GM21447 (cell line): ENCODE data around the gene NT5C1B.

ENCODE experiments used
- ATAC-seq: cut with Tn5 transposase; IDR thresholded peaks from one replicate; pipeline ENCODE4 v1.9.1; 2021; ENCODE audit not compliant: unreplicated experiment

NT5C1B gene

DNA sequence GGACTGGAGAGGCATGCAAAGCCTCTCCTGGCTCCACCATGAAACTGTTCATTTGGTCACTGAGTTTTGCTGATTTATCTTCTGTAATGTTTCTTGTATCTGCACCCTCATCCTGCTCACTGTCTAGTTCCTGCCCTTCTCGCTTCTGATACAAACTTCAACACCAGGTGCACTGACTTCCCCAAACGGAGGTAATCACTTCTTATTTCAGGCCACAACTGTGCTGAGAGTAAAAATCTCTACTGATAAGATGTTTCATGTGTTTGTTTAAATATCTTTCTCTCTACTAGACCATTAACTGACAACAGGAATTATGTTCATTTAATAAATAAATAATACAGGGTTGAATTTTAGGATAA lies 10.9 kb upstream of the NT5C1B start:
- ATAC-seq: no peak

DNA sequence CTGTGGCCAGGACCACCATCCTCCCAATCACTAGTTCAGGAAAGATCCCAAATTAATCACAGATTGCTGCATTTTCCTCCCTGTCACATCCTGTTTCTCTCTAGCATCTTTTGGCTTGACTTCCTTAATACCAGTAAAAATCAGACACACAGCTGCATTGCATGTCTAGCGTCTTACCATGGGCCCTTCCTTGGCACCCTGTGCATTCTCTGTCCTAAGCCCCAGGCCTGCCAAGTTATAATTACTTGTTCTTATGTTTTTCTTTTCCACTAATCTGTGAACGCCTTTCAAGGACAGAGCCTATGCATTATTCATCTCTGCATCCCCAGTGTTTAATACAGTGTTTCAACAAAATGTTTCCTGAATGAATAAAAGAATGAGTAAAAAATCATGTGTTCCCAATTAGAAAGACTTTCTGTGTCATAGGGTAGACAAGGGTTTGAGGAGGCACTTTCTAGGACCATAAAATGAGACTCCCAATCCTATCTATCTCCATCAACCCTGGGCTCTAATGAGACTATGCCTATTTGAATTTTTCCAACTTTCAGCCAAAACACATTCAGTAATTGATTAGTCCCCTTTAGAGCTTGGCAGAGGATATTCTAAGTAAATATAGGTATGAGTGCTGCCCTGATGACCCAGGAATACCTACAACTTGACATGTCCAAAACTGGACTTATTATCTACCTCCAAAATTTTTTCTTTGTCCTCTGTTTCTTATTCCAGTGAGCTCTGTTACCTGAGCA lies 10.3 kb upstream of the NT5C1B start:
- no peak for ATAC-seq

DNA sequence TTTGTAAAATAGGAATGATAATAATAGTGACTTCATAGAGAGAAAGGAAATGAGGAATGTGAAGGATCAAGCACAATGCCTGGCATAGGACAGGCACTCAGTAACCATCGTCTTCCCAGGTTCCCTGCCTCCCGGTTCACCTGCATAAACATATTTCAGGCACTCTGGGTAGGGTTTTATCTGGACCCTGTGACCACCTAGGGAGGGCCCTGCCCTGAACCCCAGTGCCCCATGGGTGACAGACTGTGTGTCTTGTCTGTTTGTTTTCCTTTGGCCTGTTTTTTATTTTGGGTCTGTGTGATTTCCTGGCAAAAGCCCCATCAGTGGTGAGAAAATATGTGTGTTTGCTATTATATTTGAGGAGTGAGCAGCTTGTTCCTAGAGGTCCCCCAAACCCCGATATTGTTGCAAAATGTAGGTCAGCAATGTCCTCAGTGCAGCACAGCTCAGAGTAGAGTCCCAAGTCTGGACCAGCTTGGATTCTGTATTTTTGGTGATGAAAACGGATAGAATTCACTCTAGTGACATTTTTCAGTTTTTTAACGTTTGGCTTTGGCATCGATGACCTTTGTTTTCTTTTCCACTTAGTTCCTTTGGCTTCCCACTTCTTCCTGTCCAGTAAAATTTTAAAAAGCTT lies 9.6 kb upstream of the NT5C1B start:
- no peak for ATAC-seq

DNA sequence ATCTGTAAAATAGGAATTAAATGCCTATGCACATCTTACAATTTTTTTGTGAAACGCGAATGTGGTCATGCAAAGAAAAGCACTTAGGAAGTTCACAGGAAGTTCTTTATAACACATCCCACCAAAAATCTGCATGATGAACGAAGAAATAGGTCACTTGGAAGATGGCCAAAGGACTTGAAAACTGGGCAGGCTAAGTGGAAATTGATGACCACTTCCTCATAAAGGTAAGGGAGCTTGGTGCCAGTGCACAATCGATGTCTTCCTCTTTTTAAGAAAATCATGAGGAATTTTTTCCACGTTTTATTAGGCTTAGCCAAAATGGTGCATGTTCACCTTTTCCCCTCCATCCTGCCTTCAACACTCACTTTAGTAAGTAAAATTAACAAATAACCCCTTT lies 8.2 kb upstream of the NT5C1B start:
- no peak for ATAC-seq

DNA sequence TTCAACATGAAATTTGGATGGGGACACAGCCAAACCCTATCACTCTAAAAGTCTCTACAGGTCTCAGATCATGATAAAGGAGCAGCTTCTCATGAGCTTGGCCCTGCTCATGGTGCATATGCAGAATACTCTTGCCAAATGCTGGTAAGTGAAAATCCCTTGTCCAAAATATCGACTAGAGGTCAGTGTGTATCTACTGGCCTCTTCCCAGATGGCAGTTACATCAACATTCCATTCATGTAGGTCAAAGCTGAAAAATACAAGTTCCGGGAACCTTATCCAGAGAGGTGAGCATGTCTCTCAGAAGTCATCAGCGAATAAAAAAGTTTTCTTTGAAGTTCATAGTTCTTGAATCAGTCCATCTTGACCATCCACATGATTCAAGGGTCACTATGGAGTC lies 7.6 kb upstream of the NT5C1B start:
- ATAC-seq: no peak

DNA sequence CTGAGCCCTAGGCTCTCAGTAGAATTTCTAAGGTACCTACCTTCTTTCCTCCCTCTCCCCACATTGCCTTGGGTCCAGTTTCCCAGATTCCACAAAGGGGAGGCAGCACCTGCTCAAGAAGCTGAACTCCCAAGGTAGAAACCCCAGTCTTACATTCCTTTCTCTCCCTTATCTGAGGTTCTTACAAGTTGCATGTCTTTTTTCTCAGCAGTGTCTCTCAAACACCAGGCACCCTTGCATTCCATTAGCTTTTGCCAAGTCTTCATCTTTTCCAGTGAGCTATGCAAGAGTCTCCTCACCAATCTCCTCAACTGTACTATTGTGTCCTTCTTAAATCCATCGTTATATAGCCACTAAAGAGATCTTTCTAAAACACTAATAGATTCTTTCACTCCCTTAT lies 4.1 kb upstream of the NT5C1B start:
- ATAC-seq: no peak

DNA sequence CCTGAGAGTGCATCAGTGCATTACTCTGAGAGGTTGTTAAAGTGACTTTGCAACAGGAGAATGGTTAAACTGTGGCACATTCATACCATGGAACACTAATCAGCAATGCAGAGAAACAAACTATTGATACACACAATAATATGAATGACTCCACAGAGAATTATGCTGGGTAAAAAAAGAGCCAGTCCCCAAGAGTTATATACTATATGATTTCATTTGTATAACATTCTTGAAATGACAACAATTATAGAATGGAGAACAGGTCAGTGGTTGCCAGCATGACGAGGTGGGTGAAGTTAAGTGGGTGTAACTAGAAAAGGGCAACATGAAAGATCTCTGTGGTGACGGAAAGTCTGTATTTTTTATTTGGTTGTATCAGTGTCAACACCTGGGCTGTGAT lies 3.0 kb upstream of the NT5C1B start:
- ATAC-seq: no peak

DNA sequence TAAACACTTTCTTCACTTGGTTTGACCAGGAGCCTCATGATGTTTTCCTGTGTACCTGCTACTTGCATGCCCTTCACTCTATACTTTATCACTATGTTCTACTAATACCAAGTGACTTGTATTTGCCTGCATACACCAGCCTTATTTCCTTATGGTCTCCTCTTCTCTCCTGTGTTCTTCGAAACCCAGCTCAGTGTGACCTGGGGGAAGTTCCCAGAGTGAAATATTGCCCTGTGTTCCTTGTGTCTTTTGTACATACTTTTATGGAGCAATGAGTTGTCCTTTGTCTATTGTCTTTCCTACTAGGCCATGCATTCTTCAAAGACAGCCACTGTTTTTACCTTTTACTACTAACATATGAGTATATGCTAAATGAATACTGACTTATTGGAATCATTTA lies 567 bp downstream of the NT5C1B start:
- ATAC-seq: no peak

DNA sequence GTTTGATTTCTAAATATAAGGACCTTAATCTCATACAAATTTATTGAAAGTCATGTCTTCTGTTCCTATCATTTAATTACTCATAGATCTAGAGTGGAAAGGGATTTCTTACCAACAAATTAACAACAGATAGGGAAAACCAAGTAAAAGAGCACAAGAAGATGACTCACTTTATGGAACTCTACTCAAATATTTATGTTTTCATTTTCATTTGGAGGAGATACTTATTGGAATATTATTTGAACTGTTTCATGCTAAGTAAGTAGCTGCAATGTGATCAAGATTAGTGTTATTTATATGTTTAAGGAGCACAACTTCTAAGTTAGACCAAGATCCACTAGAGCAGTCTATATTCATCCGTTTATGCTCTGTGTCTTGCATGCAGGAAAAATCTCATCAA lies 1.3 kb downstream of the NT5C1B start:
- no peak for ATAC-seq

DNA sequence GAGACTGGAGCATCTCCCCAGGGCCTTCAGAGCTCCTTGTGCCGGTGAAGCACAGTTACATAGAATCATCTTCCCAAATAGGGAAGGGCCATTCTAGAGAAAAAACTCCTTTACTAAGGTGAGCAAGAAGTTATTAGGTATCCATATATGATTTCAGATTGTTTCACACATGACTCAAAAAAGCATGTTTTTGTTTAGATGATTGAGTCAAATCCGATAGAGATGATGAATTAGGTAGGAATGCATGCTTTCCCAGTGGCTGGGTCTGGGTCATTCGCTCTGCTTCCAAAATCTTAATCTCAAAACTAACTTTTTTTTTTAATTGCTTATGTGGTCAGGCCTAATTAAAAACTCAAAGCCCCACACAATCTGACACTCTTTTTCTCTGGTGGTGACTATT lies 3.8 kb downstream of the NT5C1B start:
- no peak for ATAC-seq

DNA sequence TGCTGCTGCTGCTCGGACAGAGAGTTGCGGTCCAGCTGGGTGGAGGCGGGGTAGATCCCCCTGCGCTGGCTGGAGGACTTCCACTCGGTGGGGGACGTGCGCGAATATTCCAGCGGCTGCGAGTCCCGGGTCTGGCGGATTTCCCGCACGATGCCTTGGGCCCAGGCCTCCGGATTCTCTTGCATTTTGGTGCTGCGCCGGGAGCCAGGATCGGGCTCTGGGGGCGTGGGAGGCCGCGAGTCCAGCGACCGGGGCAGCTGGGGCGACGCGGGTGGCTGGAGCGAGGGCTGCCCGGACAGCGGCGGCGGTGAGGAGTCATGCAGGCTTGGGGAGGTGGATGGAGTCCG lies 4.8 kb downstream of the NT5C1B start:
- ATAC-seq: no peak

DNA sequence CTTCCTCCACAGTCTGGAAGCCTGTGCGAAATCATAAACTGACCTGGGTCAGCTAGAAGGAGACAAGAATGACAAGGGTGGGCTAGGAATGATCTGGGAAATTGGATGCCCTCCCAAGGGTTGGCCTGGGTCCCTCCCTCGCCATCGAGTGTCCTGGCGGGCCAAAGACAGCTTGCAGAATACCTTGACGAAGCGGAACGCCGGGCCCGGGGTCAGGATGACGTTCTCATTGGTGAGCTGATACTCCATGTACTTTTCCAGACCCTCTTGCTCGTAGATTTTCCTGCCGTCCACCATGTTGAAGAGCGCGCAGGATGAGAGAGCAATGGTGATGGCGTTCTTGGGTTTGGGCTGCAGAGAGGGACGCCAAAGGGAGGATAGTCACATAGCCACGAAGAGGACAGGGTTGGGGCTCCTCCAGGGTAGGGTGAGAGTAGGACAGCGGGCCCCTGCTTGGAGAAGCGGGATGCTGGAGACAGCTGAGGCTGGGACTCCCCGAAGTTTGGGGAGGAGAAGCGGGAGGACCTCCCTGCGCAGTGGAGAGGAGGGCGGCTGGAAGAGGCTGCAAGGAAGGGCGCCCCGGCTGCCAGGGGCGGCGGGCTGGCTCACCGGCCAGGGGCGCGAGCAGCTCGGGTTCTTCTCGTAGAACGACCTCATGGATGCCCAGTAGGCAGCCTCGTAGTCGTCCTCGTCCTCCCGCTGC lies 5.3 kb downstream of the NT5C1B start:
- ATAC-seq: no peak

DNA sequence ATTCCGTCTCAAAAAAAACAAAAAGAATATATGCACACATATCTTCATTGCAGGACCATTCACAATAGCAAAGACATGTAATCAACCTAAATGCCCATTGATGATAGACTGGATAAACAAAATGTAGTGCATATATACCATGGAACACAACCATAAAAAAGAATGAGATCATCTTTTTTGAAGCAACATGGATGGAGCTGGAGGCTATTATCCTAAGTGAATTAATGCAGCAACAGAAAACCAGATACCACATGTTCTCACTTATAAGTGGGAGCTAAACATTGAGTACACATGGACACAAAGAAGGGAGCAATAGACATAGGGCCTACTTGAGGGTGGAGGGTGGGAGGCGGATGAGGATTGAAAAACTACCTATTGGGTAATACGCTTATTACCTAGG lies 8.8 kb downstream of the NT5C1B start:
- no peak for ATAC-seq

DNA sequence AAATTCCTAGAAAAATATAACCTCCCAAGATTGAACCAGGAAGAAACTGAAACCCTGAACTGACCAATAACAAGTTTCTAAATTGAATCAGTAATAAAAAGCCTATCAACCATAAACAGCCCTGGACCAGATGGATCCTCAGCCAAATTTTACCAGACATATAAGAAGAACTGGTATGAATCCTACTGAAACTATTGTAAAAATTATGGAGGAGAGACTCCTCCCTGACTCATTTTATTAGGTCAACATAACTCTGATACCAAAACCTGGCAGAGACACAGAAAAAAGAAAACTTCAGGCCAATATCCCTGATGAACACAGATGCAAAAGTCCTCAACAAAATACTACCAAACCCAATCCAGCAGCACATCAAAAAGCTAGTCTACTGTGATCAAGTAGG lies 11.3 kb downstream of the NT5C1B start:
- no peak for ATAC-seq

DNA sequence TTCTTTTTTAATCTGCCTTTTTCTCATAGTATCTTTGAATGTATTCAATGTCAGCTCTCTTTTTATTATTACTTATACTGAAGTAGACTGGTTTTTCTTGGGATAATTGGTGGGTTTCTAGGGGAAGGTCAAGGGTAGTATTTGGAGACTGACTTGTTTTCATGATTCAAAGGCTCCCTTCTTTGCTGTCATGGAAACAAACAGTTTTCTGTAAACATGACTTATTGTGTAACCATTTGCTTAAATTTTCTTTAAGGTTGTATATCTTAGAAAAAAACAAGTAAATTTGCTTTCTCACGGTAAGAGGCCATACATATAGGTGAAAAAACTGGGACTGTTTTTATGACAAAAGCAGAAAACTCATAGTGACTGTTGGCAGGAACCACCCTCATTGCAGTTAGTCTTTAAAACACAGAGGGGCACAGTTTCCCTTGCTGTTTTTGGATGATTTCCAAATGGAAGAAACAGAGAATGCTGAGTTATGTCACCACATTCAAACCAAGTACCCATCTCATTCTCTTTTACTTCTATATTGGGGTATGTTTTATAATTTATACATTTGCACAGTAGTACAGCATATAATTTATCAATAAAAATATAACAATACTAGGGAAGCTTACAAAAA lies 23.1 kb downstream of the NT5C1B start:
- ATAC-seq: no peak

DNA sequence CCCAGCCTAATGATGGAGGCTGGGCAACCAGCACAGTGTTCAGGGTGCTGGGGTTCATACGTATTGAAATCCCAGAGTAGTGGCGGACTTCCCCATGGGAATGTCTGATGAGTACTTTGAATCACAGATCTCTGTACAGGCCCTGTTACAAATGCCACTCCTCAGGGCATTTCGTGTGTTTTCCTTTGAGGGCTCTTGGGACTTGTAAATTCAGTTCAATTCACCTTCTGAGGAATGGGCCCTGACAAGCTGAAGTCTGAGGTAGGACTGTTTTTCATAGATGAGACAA lies 28.6 kb downstream of the NT5C1B start:
- peak; percentile 1 for ATAC-seq

DNA sequence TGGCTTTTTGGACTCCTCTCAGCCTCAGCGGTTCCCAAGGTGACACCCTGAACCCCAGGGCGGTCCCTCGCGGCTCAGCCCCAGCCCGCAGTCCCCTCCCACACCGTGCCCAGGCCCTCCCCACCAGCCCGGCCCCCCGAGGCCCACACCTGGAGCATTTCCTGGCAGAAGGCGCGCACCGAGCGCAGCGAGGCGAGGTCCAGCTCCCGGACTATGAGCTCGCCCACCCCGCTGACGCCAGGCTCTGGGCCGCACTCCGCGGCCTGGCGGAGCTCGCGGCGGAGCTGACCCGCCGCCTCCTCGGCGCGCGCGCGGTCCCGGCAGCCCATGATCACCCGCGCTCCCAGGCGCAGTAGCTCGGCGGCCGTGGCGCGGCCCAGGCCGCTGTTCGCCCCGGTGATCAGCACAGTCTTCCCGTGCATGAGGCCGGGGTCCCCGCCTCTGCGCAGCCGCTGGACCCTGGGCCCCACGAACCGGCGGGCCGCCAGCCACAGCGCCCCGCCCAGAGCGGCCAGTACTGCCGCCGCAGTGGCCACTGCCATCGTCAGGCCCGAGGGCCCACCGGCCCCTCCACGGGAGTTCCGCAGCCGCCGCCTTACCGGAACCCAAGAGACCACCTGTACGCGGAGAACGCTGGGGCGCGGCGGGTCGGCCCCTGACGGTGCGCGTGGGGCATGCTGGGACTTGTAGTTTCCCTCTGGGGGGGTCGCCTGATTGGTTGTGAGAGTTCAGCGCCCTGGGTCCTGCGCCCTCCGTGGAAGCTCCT lies 29.2 kb downstream of the NT5C1B start, which contains the start of gene RDH14:
TSS of gene RDH14 (minus strand) at position 623 of the 766 bp plus-strand sequence. CDS start at position 542, 81 bp downstream.
- ATAC-seq: peak; percentile 93

DNA sequence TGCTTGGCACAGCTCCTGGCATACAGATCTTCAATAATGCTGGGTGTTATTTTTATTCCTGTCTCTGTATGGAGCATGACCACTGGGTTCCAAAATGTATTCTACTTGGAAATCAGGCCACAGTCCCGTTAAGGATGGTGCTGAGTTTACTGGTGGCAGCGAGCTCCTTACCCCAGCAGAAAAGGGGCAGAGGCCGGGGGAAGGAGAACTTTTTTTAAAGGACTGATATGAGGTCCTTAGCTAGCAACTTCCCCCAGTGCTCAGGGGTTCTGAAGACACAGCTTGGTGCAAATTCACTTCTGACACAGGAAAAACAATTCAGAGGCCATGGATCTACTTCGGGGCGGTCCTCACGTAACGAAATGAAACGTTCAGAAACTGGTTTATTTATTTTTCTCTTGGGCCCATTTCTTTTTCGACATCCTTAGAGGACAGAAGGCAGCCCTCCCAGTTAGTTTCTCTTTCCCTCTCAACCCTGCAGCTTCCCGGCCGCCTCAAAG lies 29.8 kb downstream of the NT5C1B start:
- ATAC-seq: no peak

DNA sequence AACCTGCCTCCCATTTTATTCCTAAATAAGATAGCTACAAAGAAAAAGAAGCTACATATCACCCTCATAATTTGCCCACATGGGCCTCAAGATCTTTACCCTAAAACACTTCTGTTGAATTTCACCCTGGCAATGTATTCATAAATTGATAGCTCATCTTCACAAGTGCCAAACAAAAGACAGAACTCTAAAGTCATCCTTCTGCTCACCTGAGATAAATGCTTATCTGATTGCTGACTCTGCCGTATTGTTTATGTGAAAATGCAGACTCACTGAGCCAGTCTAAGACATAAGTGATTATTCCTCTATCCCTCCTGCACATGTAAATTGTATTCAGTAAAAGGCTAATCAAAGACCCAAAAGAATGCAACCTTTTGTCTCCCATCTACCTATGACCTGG lies 30.9 kb downstream of the NT5C1B start:
- ATAC-seq: no peak

DNA sequence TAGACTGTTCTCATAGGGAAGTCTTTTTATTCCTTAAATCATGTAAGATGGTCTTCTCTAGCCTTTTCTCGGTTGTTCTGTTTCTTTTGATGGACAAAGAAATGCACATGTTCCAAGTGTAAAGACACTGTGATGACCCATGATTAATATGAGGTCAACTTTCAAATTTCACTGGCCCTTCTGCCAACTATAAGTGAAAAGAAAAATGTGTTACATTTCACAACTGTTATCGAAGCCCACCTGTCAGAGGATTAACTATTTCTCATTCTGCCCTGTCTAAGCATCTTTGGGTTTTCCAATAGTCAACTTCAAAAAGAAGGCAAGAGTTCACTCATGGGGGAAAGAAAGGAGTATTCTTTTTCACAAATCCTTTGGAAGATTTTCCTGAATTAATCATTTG lies 32.2 kb downstream of the NT5C1B start:
- no peak for ATAC-seq

DNA sequence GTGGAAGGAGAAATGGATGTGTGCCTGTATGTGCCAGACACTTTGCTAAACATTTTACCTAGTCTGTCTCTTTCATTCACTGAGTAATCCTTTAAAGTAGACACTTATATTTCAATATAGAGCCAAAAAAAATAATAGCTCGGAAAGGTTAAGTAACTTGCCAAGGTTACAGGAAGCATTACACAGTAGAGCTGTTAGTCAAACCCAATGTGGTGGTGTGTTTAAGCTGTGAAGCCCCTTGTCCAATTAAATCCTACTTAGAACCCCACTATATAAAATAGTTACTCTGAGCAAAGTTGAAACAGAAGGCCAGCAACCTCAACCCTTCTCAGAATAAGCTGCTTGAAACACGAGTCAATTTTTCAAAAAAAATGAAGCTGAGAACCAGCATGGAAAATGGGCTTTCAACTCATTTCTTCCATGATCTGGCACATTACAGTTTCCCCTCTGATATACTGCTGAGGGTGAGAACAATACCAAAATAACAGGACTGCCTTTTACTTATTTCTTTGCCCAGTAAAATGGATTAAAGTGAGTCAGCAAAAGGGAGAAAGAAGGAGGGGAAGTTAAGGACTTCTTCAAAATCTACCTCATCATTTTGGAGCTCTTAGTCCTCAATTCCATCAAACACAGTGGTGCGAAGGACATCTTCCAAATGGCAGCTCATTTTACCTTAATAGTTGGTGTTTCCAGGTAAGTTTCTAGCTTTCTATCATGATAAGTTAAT lies 36.9 kb downstream of the NT5C1B start:
- ATAC-seq: no peak
